T-helper 2 cell (primary cell): ENCODE data around the gene TAT.

Experiments
- DNase-seq, 5 experiments: peaks; one replicate each; pipeline versions ENCODE4 v3.0.0 to v3.0.0-alpha.2; 2012 to 2022

Gene TAT

GRCh38 chr16:71536752-71537499 lies 40.0 kb downstream of the TAT start:
- no peak for DNase-seq

- no peak for DNase-seq
Measured at GRCh38 chr16:71532366-71532765, 44.5 kb downstream of the TAT start.

- no peak for DNase-seq
Measured at GRCh38 chr16:71528863-71529262, 48.0 kb downstream of the TAT start.

- no peak for DNase-seq
Measured at GRCh38 chr16:71528257-71528656, 48.6 kb downstream of the TAT start.

- no peak for DNase-seq
Measured at GRCh38 chr16:71526111-71526631, 50.7 kb downstream of the TAT start, which contains the start of gene CHST4. TSS of gene CHST4 (plus strand) at chr16:71526426. CDS start at chr16:71536678, 10,252 bp downstream.

GRCh38 chr16:71524566-71525553 lies 52.0 kb downstream of the TAT start:
- no peak for DNase-seq

- no peak for DNase-seq
Measured at GRCh38 chr16:71520550-71520949, 56.3 kb downstream of the TAT start.
